HG03521 (cell line): ENCODE results near the gene HSF5.
A peak's percentile ranks its signal among the peaks of the same experiment; 100 is the strongest.

Source experiments
- ATAC-seq: cut with Tn5 transposase; IDR thresholded peaks from one replicate; pipeline ENCODE4 v1.9.1; 2021; ENCODE audit warnings: mild to moderate bottlenecking, moderate library complexity; ENCODE audit not compliant: unreplicated experiment

The HSF5 gene, protein sequence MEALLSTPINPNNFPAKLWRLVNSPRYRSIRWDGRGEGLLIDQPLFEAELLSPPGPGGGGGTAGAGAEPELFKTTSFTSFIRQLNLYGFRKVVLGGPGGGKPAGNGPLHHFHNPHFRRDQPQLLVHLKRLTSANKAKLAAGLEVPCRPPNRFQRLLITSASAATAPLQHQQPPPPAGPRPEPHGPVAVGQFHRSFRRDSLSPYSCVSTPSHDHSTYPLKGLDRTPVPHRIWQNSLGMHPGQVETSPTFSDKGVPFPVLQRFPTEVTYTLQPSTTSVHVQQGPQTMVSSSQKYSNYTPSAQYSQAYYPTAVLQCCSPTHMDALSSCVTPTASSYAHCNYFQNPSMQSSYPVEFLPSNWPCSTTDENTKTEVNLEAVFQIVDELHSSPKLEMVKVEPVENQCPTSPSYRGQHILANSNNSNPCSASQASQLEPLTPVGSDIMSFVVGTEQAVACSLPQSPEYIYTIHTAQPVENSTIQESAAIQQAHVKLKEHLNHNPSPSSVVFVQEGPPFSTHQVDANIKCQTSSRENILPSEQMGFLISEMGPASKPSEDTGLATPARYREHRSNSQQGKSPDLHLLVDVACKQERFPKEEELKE

DNA sequence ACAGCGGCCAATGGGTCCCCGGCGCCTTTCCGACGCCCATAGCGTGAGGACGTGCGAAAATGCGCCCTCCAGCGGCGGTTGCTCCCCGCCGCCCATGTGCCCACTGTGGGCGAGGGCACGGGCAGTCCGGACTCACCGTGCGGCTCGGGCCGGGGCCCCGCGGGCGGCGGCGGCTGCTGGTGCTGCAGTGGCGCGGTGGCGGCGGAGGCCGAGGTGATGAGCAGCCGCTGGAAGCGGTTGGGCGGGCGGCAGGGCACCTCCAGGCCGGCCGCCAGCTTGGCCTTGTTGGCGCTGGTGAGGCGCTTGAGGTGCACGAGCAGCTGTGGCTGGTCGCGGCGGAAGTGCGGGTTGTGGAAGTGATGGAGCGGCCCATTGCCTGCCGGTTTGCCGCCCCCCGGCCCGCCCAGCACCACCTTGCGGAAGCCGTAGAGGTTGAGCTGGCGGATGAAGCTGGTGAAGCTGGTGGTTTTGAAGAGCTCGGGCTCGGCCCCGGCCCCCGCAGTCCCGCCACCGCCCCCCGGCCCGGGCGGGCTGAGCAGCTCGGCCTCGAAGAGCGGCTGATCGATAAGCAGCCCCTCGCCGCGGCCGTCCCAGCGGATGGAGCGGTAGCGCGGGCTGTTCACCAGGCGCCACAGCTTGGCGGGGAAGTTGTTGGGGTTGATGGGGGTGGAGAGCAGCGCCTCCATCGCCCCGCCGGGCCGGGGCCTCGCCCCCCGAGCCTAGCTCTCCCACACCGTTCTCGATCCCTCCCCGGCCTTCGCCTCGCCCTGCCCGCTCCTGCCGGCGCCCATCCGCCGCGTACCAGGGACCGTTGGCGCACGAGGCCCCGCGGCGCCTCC is at the start of gene HSF5:
HSF5 (minus strand) TSS at position 820 of the 839 bp plus-strand sequence; CDS start at position 686, 134 bp downstream.
- ATAC-seq: no peak

DNA sequence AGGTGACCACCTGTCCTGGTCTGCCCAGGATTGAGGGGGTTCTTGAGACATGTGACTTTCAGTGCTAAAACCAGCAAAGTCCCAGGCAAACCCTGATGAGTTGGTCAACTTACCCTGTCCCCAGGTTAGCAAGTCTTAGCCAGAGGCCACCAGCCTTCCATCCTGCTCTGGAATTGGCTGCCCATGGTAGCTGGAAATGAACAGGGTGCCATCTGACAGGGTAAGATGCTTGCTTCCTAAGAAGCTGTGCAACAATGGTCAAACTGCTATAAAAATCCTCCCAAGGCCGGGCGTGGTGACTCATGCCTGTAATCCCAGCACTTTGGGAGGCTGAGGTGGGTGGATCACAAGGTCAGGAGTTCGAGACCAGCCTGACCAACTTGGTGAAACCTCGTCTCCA is 49.1 kb upstream of the HSF5 start:
- no peak for ATAC-seq

DNA sequence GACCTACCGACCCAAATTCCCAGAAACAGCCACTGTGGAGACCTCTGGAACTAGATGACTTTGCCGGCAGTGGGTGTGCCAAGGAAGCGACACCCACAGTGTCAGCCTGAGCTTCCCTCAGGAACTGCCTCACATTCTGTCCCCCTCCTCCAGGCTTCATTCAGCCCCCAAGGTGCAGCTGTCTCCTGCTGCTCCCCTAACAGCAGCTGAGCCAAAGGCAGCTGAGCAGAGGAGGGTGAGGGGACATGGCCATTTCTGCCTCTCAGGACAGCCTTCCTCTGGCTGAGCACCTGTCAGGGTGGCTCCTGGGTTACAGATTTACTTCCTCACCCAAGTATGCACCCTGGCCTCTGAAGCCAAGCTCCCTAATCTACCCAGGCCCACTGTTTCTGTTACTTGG is 48.3 kb upstream of the HSF5 start:
- no peak for ATAC-seq

DNA sequence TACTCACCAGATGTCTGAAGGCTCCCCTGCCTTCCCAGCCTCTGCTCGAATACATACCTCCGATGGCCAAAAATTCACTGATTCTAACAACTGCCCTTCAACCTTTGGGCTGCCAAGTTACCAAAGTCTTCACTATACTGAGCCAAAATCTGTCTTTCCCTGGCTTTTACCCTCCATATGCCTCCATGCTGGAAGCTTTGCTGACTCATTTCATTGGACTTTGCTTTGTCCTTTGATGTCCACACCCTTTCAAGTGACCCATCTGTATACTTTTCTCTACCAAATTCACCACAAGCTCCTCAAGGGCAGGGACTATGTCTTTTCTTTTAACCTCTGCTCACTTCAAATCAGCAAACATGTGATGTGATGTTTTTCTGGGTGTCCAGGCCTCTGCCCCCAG is 47.2 kb upstream of the HSF5 start:
- ATAC-seq: no peak

DNA sequence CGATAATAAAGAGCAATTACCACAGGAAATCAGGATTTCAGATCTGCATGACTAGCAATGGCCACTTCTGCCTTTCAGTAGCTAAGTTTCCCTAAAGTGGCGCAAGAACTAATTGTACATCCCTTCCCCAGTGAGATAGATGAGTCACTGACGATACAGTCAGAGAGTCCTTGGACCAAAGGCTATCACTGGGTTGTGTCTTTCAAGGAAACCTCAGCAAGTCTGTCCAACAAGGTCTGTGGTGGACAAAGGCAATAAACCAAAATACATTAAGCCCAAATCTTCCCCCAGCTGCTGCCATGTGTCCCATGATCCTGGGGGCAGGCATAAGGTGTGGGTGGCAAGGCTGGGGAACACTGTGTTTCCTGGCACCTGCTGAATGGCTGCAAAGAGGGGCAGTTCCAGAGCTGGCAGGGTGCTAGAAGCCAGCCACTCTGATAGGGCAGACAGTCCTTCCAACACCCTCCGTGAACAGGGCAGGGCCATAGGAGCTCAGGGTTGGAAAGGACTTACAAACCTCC is 46.8 kb upstream of the HSF5 start:
- ATAC-seq: no peak

DNA sequence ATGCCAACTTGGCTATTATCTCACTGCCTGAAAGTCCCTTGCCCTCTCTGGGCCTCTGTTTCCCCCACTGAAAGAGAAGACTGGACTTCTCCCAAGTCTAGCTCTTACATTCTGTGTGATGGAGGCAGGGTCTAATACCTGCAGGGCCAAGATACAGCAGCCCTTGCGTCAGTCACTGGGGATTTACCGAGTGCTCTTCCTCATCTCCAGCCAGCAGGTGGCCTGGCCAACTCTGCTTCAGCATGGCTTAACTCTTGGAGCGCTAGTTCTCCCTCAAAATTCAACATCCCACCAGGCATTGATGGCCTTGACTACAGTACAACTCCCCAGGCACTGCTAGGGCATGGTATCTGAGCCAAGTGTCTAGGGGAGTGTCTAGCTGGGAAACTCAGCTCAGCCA is 46.1 kb upstream of the HSF5 start:
- no peak for ATAC-seq

DNA sequence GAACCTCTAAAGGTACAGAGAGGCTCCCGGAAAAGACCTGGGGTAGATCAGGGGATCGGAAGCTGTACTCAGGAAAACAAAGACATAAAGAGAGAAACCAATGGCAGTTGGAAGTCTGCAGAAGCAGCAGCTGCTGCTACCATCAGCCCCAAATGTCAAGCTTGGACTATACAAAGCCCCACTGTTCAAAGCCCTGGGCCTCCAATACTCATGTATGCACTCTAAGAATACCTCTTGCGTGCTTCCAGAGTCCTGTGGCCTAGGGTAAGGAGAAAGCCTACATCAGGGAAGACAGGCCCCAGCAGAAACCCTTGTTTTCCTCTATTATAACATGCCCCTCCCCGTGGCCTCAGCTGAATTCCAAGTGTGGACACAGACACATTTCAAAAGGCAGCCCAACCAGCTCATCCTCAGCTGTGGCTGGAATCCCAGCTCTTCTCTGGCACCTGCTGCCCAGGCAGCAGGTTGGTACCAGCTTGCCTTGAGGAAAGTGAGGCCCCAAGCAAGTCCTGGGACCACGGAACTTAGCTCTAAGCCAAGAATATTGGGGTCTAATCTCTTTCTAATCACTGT is 45.5 kb upstream of the HSF5 start:
- no peak for ATAC-seq

DNA sequence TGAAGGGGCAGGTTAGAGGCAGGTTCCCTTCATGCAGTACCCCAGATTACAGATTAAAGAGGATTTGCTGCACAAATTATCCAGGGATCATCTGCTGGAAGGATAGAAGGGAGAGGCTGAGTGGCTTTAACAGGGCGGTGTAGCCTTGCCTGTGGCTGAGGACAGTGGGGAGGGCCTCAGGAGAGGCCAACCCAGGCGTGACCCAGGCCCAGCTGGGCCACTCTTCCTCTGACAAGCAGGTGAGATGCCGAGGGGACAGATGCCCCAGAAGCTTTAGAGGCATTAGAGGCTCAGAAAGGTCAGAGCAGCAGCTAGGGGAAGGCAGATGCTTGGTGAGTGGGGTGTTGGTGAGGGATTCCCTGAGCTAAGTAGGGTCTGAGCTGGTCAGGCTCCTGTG is 44.3 kb upstream of the HSF5 start:
- no peak for ATAC-seq

DNA sequence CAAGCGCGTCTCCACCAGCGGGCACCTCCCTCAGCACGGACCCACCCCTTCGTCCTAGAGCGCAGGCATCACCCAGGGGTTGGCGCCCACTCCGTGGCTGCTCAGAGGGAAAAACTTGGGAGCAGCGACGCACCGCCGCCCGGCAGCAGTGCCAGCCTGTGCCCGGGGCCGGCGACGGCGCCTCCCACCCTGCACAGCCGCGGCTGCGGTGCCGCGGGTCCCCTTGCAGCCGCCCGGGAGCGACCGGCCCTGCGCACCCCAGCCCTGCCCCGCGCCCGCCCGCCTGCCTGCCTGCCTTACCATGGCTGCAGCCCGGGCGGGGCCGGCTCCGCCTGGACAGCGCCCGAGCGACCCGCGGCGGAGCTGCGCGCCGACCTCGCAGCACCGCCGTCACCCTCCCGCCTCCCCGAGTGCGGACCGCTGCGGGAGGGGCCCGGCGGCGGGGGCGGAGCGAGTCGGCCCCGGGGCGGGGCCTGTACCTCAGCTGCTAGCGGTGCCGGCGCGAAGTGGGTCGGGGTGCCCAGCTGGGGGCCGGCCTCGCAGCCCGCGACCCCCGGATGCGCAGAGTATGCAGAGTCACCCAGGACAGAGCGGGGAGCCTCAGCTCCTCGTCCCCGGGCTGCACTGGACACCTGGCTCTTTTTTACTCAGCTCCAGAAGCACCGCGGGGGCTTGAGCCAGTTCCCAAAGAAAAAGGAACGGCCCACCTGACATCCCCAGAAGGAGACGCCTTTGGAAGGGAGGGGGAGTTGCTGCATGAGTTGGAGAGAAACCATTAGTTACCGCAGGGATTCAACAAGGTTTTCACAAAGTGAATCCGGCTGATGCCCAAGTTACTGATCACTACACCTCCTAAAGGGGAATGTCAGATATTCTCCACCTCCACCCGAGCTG is 43.7 kb upstream of the HSF5 start:
- no peak for ATAC-seq

DNA sequence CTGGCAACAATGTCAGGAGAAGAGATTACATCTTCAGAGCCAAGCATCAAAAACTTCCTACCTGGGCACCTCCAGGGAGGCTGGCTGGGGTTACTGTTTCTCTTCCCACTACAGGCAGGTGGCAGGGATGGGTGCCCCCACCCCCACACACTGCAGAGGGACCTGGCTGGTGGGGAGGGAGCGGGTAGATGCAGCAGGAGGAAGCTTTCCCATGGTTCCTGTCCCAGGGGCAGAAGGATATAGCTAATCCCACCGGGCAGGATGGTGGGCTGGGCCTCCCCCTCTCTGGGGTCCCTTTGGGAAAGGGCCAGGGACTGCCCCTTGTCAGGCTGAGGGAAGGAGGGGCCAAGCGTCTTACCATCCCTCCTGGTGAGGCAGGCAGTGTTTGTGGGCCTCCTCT is 42.9 kb upstream of the HSF5 start:
- no peak for ATAC-seq

DNA sequence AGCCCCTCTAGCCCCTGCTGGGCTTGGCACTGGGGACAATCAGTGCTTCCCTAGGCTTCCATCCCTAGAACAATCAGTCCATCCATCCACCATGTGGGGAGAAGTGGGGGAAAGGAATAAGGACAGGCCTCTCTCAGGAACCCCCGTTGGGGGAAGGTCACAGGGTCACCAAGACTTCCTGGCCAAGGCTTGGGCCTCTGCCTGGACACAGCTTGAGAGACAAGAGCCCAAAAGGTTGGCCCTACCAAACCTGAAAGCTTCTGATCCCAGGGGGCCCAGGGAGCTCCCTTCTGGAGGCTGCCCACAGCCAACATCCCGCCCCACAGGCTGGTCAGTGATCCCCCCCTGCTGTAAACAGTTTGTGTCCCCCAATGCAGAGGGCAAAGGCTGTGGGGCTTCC is 42.4 kb upstream of the HSF5 start:
- ATAC-seq: no peak

DNA sequence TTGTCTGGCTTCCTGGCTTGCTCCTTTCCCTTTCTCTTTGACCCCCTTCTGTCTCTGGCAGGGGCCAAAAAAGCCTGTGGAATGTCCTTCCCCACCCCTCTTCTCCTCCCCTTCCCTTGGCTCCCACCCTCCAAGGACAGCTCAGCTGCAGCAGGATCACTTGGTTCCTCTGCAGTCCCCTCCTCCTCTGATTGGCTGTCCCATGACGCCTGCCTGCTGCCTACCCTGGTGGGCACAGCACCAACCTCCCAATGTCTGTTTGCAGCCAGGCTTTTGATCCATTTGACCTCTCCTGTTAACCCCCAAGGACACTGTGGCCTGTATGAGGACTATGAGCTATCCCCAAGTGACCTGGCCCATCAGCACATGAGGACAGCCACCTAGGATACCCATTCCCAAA is 41.1 kb upstream of the HSF5 start:
- ATAC-seq: no peak

DNA sequence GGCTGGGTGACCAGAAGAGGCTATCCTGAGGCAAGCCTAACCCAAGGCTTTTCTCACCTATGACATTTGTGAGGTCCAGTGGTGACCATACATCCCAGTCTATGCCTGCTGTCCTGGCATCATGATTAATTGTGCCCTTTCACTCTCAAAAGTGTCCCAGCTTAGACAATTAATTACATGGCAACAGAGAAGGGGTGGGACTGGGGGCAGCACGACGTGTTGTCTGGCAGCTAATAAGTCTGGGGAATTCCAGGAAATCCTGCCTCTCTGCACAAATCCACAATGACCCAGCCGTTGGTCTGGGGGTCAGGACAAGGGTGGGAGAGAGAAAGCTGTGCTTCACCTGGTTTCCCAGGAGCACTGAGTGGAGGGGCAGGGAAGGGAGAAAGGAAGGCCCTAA is 40.2 kb upstream of the HSF5 start:
- ATAC-seq: no peak

DNA sequence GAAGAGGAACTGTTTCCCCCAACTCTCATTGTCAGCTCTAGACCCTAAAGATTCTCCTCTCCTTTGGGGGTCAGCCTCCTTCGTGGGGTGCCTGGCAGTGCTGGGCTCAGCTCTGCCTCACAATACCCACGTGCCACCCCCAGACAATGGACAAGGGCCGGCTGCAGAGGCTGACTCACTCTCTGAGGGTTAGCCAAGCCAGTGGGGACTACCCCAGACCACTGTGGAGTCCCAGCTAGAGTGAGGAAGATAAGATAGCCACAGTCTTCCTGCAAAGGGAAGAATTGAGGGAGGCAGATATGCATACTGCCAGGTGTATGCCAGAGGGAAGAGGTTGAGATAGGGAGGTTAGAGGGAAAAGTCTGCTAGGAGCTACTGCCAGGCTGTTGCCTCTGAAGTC is 39.7 kb upstream of the HSF5 start:
- no peak for ATAC-seq

DNA sequence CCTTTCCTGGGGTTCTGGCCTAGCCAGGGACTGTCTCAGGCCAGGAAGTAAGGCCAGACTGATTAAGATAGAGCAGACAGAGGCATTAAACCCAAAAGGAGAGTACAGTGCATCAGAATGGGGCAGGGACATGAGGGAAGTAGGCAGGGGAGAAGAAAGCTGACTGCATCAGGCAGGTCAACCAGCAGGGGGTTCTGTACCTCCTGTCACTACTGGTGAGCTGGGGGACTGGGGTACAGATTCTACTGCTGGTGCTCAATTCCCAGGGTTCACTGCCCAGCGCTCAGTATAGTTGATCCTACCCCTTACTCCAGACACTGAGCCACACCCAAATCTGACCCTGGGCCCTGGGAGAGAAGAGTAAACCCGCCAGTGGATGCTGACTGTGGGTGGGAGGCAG is 39.1 kb upstream of the HSF5 start:
- ATAC-seq: no peak

DNA sequence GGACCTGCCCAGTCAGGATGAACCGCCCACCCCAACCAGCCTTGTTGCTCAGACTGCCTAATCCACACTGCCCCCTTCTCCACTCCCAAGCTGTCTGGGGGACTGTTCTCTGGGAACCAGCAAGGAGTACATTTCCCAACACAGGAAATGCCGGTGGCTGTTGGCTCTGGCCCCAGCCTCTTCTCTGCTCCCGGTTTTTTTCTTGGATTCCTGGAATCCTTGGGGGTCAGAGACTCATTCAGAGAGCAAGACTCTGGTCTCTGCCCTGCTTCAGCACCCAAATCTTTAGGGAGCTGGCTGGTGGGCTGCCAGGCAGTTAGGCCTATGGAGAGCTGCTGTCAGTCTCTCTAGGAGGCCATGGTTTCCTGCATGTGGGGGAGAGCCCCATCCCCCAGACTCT is 37.0 kb upstream of the HSF5 start:
- no peak for ATAC-seq

DNA sequence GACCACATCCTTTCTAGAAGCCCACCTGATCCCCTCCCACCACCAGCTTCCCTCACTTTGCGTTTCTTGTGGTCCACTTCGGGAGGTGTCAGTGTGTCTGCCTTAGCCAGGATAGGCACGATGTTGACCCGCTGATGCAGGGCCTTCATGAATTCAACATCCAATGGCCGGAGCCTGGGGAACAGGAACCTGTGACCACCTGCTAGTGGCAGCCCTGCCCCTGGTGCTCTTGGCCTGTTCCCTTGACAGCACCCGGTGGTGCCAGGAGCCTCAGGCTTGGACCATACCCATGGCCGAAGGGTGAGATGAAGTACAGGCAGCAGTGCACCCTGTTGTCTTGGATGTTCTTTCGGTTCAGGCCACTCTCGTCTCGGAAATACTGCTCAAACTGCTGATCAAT is 33.5 kb upstream of the HSF5 start:
- no peak for ATAC-seq

DNA sequence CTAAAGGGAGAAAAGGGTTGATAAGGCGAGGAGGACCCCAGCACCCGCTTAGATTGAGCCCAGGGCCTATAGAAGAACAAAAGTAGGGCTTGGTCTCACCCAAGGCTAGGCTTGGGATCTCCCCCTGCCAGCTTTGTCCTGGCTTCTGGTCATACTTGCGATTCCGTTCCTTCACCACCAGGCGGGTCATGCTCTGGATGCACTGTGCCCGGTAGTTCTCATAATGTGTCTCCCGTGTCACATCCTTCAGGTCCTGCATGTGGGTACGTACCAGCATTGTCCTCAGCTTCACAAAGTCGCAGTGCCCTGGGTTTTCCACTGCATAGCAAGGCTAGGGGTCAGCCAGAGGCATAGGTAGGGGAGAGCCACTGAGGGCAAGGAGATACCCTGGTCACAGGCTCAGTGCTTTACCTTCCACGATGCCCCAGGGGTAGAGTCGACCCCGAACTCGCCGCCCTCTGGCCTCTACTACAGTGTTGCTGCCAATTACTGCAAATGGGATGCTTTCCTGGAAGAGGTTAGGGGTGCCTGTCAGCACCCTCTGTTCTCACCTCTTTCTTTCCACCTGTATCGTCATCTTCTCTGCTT is 32.7 kb upstream of the HSF5 start:
- no peak for ATAC-seq

DNA sequence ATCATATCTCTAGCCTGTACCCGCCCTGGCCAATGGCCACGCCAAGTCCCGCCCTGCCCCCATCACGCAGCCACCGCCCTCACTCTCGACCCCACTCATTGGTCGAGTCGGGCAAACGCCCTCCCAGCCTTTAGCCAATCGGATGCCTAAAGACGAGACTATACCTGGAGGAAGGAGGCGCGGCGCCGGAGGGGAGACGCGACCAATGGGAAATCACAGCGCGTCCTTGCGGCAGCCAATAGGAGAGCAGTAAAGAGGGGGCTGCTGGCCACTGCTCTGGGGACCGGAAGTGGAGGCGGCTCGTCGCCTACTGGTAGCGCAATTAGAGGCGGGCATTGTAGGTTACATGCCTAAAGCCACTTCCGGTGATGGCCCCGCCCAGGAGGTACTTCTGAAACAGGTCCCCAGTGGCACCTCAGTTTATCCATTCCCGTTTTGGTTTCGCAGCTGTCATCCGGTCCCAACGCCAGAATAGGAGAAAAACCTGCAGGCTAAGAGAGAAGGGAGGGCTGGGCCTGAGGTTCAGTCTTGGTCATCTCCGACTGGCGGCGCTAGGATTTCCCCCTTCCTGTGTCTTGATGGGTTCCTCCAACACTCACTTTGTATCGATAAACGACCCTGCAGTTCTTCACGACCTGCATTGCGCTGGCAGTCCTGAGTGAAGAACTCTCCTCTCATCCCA is 29.9 kb upstream of the HSF5 start:
- ATAC-seq: peak; percentile 77
